Activated CD4-positive, CD25-positive, alpha-beta regulatory T cell treated with anti-CD3 and anti-CD28 coated beads, Interleukin-2, amount 50 U/mL, for 16 hours (primary cell): Measurements from ENCODE around the gene OR6K3.
"Not testable (repeated sequence)": the region's sequence is repeated elsewhere in the genome, so short reads cannot be mapped to it uniquely, and the experiment has no call there.

Experiments used
- DNase-seq: peaks from one replicate; pipeline ENCODE4 v3.0.0-alpha.2; 2020; ENCODE audit warnings: low read depth, low spot score

Gene OR6K3

DNA sequence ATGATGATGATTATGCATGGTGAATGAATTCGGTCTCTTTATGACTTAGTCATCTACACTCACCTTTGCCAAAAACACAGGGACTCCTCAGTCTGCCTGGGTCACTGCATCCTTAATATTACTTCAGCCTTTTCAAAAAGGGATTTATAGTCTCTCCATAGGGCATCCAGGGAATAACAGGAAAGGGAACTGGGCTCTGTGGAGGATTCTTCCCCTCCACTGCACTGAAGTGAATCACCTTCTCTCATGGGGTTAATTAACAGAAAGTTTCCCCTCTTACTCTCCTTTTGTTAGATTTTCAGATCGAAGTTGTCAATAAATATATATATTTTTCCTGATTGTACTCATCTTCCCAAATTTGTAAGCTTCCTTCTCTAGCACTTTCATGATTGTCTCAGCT lies at the start of gene OR6K3:
TSS of gene OR6K3 (minus strand) at position 101 of the 400 bp plus-strand sequence. CDS start 2,605 bp downstream, outside the sequence.
- no peak for DNase-seq

GRCh38 chr1:158754420-158754819 lies 33.9 kb upstream of the OR6K3 start, which contains the start of gene OR6K6:
Gene OR6K6 (plus strand): TSS chr1:158754720. CDS start chr1:158754888, 168 bp downstream.
- DNase-seq, result no peak

DNA sequence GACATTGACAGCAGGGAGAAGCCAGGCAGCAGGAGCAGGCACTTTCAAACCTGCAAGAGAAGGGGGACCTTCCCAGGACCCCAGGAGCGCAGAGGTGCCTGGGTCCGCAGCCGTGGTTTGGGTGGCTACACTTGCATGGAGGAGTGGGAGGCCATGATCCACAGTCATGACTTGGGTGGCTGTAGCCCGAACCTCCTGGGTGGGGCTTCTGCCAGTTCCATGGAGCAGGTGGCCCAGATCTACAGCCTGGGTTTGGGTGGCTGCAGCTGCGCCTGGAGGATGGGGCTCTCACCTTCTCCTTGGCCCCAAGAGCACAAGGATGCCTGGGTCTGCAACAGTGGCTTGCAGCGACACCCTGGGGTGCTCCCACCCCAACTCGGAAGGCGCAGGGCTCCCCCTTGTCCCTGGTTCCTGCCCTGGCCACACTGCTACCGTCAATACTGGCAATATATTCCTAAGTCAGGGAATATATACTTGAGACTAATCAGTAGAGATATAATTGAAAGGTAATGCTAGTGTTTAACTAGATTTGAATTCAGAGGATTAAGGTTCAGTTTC lies 31.7 kb upstream of the OR6K3 start:
- DNase-seq, result no peak

DNA sequence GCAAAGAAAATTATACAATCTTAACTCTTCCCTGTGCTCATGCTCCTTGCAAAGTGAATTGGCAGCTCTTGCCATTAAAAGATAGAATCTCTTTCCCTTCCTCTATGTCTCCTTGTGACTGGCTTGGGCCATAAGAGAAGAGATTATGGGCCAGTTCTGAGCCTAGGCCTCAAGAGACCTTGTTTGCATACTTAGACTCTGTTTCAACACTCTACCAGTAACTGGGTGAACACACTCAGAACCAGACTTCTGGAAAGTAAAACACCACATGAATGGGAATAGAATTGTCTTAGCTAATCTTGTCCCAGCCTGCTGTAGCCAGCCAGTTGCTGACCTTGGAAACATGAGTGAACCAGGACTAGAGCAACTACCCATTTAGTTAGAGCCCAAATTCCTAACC lies 15.3 kb upstream of the OR6K3 start:
- DNase-seq, result no peak

DNA sequence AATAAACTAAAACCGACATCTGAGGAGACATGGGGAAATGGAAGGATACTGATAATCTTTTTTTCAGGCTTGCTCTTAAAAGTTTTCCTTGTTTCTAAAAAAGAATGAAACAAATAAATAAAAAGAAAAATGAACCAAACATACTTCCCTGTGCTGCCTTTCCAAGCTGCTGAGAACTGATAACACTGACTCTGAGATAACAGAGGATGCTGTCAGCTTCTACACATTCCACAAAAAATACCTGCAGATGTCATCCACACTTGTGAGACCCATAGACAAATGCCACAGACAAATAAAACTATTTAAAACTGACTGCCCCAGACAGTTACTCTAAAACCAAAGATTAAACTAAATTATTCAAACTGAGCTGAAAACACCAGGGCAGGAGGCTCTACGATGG lies 12.0 kb upstream of the OR6K3 start:
- no peak for DNase-seq

- no peak for DNase-seq
These were observed 11.2 kb upstream of the OR6K3 start for GRCh38 chr1:158731707-158732106.

GRCh38 chr1:158730453-158730852 lies 9.9 kb upstream of the OR6K3 start:
- no peak for DNase-seq

- no peak for DNase-seq
These were observed 8.1 kb upstream of the OR6K3 start for GRCh38 chr1:158728510-158729225.

DNA sequence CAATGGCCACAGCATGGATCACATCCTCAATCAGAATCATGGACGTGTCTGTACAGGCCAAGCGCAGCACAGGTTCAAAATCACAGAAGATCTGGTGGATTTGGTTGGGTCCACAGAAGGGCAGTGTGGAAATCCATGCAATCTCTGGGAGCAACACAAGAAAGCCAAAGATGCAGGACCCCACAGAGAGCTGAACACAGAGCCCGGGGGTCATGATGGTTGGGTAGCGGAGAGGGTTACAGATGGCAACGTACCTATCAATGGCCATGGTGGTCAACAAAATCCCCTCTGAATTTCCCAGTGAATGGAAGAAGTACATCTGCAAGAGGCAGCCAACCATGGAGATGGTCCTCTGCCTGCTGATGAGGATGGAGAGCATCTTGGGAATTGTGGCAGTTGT lies 3.9 kb upstream of the OR6K3 start:
- DNase-seq, result no peak

GRCh38 chr1:158719664-158720063 lies 856 bp downstream of the OR6K3 start:
- DNase-seq, result no peak

DNA sequence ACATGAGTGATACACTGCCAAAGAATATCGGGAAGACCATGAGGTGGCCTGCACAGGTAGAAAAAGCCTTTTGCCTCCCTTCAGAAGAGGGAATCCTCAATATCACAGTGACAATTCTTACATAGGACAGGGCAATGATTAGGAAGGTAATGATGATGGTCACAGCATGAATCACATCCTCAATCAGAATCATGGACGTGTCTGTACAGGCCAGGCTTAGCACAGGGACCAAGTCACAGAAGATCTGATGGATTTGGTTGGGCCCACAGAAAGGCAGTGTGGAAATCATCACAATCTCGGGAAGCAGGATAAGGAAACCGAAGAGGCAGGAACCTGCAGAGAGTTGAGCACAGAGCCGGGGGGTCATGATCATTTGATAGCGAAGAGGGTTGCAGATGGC lies 3.2 kb downstream of the OR6K3 start:
- no peak for DNase-seq

- DNase-seq, result no peak
These were observed 4.2 kb downstream of the OR6K3 start for GRCh38 chr1:158716335-158716734.

- DNase-seq, result no peak
These were observed 5.8 kb downstream of the OR6K3 start for GRCh38 chr1:158714754-158715153.

GRCh38 chr1:158711098-158711497 lies 9.4 kb downstream of the OR6K3 start:
- no peak for DNase-seq

- no peak for DNase-seq
These were observed 14.4 kb downstream of the OR6K3 start for GRCh38 chr1:158706096-158706495.

GRCh38 chr1:158700552-158700951 lies 20.0 kb downstream of the OR6K3 start, which contains the start of gene OR6K2:
Gene OR6K2 (minus strand): TSS chr1:158700652. CDS start chr1:158700652, 0 bp downstream.
- DNase-seq, result no peak

GRCh38 chr1:158694596-158694995 lies 25.9 kb downstream of the OR6K3 start:
- no peak for DNase-seq

GRCh38 chr1:158692356-158692755 lies 28.2 kb downstream of the OR6K3 start:
- no peak for DNase-seq

DNA sequence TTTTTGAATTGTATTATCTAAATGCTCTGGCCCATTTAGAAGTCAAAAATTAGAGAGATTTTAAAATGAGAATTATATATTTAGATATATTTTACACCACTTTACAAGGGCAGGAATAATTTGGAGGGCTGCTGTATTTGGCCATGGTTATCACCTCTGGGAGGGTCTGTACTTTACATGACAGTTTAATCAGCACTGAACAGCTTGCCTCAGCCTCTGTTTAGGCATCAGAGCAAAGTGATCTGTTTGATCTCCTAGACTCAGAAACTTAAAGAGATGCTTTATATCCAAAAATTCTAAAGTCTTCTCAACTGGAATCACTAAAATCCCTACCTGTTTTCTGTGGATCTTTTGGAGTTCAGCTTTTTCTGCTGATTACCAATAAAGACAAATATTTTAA lies 28.6 kb downstream of the OR6K3 start:
- DNase-seq, result no peak

DNA sequence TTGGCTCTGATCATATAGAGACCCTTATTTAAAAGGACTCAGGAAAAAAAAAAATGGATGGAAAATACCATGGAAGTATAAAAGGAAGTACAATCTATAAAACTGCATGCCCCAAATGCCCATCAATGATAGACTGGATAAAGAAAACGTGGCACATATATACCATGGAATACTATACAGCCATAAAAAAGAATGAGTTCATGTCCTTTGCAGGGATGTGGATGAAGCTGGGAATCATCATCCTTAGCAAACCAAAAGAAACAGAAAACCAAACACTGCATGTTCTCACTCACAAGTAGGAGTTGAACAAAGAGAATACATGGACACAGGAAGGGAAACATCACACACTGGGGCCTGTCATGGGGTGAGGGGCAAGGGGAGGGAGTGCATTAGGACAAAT lies 29.4 kb downstream of the OR6K3 start:
- DNase-seq, result not testable (repeated sequence)

DNA sequence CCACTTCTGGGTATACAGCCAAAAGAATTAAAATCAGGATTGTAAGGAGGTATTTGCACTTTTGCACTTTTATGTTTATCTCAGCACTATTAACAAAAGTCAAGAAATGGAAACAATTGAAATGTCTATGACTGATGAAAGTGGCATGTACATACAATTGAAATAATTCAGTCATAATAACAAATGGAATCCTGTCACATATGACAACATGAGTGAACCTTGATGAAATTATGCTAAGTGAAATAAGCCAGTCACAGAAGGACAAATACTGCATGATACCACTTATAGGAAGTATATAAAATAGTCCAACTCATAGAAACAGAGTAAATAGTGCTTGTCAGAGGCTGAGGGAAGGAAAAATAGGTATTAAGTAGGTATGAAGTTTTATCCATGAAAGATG lies 30.6 kb downstream of the OR6K3 start:
- DNase-seq, result no peak

DNA sequence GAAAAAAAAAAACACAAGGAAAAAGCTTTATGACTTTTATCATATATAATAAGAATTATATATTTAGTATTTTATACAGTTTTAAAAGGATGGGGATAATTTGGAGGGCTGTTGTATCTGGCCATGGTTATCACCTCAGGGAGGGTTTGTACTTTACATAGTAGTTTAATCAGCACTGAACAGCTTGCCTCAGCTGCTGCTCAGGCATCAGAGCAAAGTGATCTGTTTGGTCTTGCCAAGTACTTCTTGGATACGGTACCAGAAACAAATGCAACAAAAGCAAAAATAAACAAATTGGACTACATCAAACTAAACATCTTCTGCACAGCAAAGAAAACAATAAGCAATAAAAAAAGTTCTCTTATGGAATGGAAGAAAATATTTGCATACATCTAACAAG lies 31.4 kb downstream of the OR6K3 start:
- DNase-seq, result no peak

- not testable (repeated sequence) for DNase-seq
These were observed 32.2 kb downstream of the OR6K3 start for GRCh38 chr1:158688343-158688742.
